ENCODE results near the gene PRKG1.

PRKG1 gene

GRCh38 chr10:52019077-52019555, 944.8 kb downstream of the PRKG1 start:
- Histone ChIP-seq H3K9me3 (ENCODE audit: control insufficient read depth, low read length) (peaks cover 6% of the 10 kb centered on the region), H3K4me1 (ENCODE audit: control insufficient read depth, insufficient read depth, low read length, poor library complexity, severe bottlenecking) (no peaks in the 10 kb centered on the region), H3K27ac (ENCODE audit: low read depth, low read length, severe bottlenecking) (peak overlapping the region; percentile 57), H3K36me3 (ENCODE audit: control insufficient read depth, insufficient read depth, low read length) (no peaks in the 10 kb centered on the region), H3K4me3 (ENCODE audit: extremely low read depth, insufficient read depth, low read length, poor library complexity, severe bottlenecking) (no peak overlapping the region)
- 33% methylated on average over 2 of the region's 3 CpGs; no CpG with 5 or more reads in 1 of the 2 experiments for WGBS, 2 experiments (ENCODE audit: insufficient coverage in 2 of 2)

- Histone ChIP-seq H3K4me3 (ENCODE audit: extremely low read depth, insufficient read depth, low read length, poor library complexity, severe bottlenecking) (no peak overlapping the region), H3K9me3 (ENCODE audit: control insufficient read depth, low read length) (peaks cover 6% of the 10 kb centered on the region), H3K27ac (ENCODE audit: low read depth, low read length, severe bottlenecking) (peak overlapping the region; percentile 57), H3K4me1 (ENCODE audit: control insufficient read depth, insufficient read depth, low read length, poor library complexity, severe bottlenecking) (no peaks in the 10 kb centered on the region), H3K36me3 (ENCODE audit: control insufficient read depth, insufficient read depth, low read length) (no peaks in the 10 kb centered on the region)
These were observed 945.4 kb downstream of the PRKG1 start for GRCh38 chr10:52019656-52020055.

GRCh38 chr10:52020173-52020572, 945.9 kb downstream of the PRKG1 start:
- Histone ChIP-seq H3K27ac (ENCODE audit: low read depth, low read length, severe bottlenecking) (no peak overlapping the region), H3K9me3 (ENCODE audit: control insufficient read depth, low read length) (peaks cover 2% of the 10 kb centered on the region), H3K4me3 (ENCODE audit: extremely low read depth, insufficient read depth, low read length, poor library complexity, severe bottlenecking) (no peak overlapping the region), H3K4me1 (ENCODE audit: control insufficient read depth, insufficient read depth, low read length, poor library complexity, severe bottlenecking) (no peaks in the 10 kb centered on the region), H3K36me3 (ENCODE audit: control insufficient read depth, insufficient read depth, low read length) (no peaks in the 10 kb centered on the region)
- 82 to 83% methylated on average over 1 to 2 of the region's 2 CpGs for WGBS, 2 experiments (ENCODE audit: insufficient coverage in 2 of 2)

GRCh38 chr10:52020702-52021101, 946.4 kb downstream of the PRKG1 start:
- H3K36me3 ChIP-seq (ENCODE audit: control insufficient read depth, insufficient read depth, low read length): no peaks in the 10 kb centered on the region
- no peaks in the 10 kb centered on the region for H3K9me3 ChIP-seq (ENCODE audit: control insufficient read depth, low read length)
- WGBS, 2 experiments (ENCODE audit: insufficient coverage in 2 of 2): 94% methylated on average over 2 of the region's 2 CpGs; no CpG with 5 or more reads in 1 of the 2 experiments
- H3K4me1 ChIP-seq (ENCODE audit: control insufficient read depth, insufficient read depth, low read length, poor library complexity, severe bottlenecking): no peaks in the 10 kb centered on the region
- H3K4me3 ChIP-seq (ENCODE audit: extremely low read depth, insufficient read depth, low read length, poor library complexity, severe bottlenecking): no peak overlapping the region
- no peak overlapping the region for H3K27ac ChIP-seq (ENCODE audit: low read depth, low read length, severe bottlenecking)

- peaks cover 3% of the 10 kb centered on the region for H3K4me1 ChIP-seq (ENCODE audit: control insufficient read depth, insufficient read depth, low read length, poor library complexity, severe bottlenecking)
- H3K27ac ChIP-seq (ENCODE audit: low read depth, low read length, severe bottlenecking): no peak overlapping the region
- H3K9me3 ChIP-seq (ENCODE audit: control insufficient read depth, low read length): no peaks in the 10 kb centered on the region
- no peaks in the 10 kb centered on the region for H3K36me3 ChIP-seq (ENCODE audit: control insufficient read depth, insufficient read depth, low read length)
- no peak overlapping the region for H3K4me3 ChIP-seq (ENCODE audit: extremely low read depth, insufficient read depth, low read length, poor library complexity, severe bottlenecking)
- 81 to 100% methylated on average over 1 to 3 of the region's 4 CpGs for WGBS, 2 experiments (ENCODE audit: insufficient coverage in 2 of 2)
These were observed 952.9 kb downstream of the PRKG1 start for GRCh38 chr10:52027055-52027705.

- no peak overlapping the region for H3K27ac ChIP-seq (ENCODE audit: low read depth, low read length, severe bottlenecking)
- no peak overlapping the region for H3K4me3 ChIP-seq (ENCODE audit: extremely low read depth, insufficient read depth, low read length, poor library complexity, severe bottlenecking)
- H3K36me3 ChIP-seq (ENCODE audit: control insufficient read depth, insufficient read depth, low read length): no peaks in the 10 kb centered on the region
- WGBS, 2 experiments (ENCODE audit: insufficient coverage in 2 of 2): no CpG with 5 or more reads among the region's 2 CpGs
- peaks cover 3% of the 10 kb centered on the region for H3K4me1 ChIP-seq (ENCODE audit: control insufficient read depth, insufficient read depth, low read length, poor library complexity, severe bottlenecking)
- H3K9me3 ChIP-seq (ENCODE audit: control insufficient read depth, low read length): no peaks in the 10 kb centered on the region
These were observed 954.2 kb downstream of the PRKG1 start for GRCh38 chr10:52028523-52028858.

GRCh38 chr10:52029628-52030027, 955.3 kb downstream of the PRKG1 start:
- no peak overlapping the region for H3K27ac ChIP-seq (ENCODE audit: low read depth, low read length, severe bottlenecking)
- WGBS, 2 experiments (ENCODE audit: insufficient coverage in 2 of 2): 80% methylated on average over 1 of the region's 2 CpGs; no CpG with 5 or more reads in 1 of the 2 experiments

GRCh38 chr10:52030051-52030790, 955.9 kb downstream of the PRKG1 start:
- H3K4me3 ChIP-seq (ENCODE audit: extremely low read depth, insufficient read depth, low read length, poor library complexity, severe bottlenecking): no peak overlapping the region
- WGBS, 2 experiments (ENCODE audit: insufficient coverage in 2 of 2): 79 to 90% methylated on average over 3 of the region's 6 CpGs
- H3K4me1 ChIP-seq (ENCODE audit: control insufficient read depth, insufficient read depth, low read length, poor library complexity, severe bottlenecking): peaks cover 3% of the 10 kb centered on the region
- H3K27ac ChIP-seq (ENCODE audit: low read depth, low read length, severe bottlenecking): peak overlapping the region; percentile 17
- no peaks in the 10 kb centered on the region for H3K36me3 ChIP-seq (ENCODE audit: control insufficient read depth, insufficient read depth, low read length)
- no peaks in the 10 kb centered on the region for H3K9me3 ChIP-seq (ENCODE audit: control insufficient read depth, low read length)

More at GRCh38 chr10:52029628-52030027, 955.3 kb downstream of the PRKG1 start:
- Histone ChIP-seq H3K4me1 (ENCODE audit: control insufficient read depth, insufficient read depth, low read length, poor library complexity, severe bottlenecking) (peaks cover 3% of the 10 kb centered on the region), H3K4me3 (ENCODE audit: extremely low read depth, insufficient read depth, low read length, poor library complexity, severe bottlenecking) (no peak overlapping the region), H3K36me3 (ENCODE audit: control insufficient read depth, insufficient read depth, low read length) (no peaks in the 10 kb centered on the region), H3K9me3 (ENCODE audit: control insufficient read depth, low read length) (no peaks in the 10 kb centered on the region)

- Histone ChIP-seq H3K9me3 (ENCODE audit: control insufficient read depth, low read length) (no peaks in the 10 kb centered on the region), H3K4me3 (ENCODE audit: extremely low read depth, insufficient read depth, low read length, poor library complexity, severe bottlenecking) (no peak overlapping the region), H3K4me1 (ENCODE audit: control insufficient read depth, insufficient read depth, low read length, poor library complexity, severe bottlenecking) (peaks cover 3% of the 10 kb centered on the region), H3K36me3 (ENCODE audit: control insufficient read depth, insufficient read depth, low read length) (no peaks in the 10 kb centered on the region), H3K27ac (ENCODE audit: low read depth, low read length, severe bottlenecking) (no peak overlapping the region)
- WGBS, 2 experiments (ENCODE audit: insufficient coverage in 2 of 2): no CpG with 5 or more reads among the region's 1 CpG
These were observed 956.7 kb downstream of the PRKG1 start for GRCh38 chr10:52030975-52031374.

- Histone ChIP-seq H3K9me3 (ENCODE audit: control insufficient read depth, low read length) (no peaks in the 10 kb centered on the region), H3K4me1 (ENCODE audit: control insufficient read depth, insufficient read depth, low read length, poor library complexity, severe bottlenecking) (peaks cover 3% of the 10 kb centered on the region), H3K36me3 (ENCODE audit: control insufficient read depth, insufficient read depth, low read length) (no peaks in the 10 kb centered on the region), H3K4me3 (ENCODE audit: extremely low read depth, insufficient read depth, low read length, poor library complexity, severe bottlenecking) (no peak overlapping the region), H3K27ac (ENCODE audit: low read depth, low read length, severe bottlenecking) (no peak overlapping the region)
These were observed 957.5 kb downstream of the PRKG1 start for GRCh38 chr10:52031771-52032170.
